HCEC 1CT (cell line): ENCODE data around the gene OR10P1.

Source experiments
- DNase-seq: peaks from one replicate; pipeline ENCODE4 v3.0.0-alpha.2; 2017

OR10P1 gene

GRCh38 chr12:55686366-55687010 is 49.8 kb downstream of the OR10P1 start:
- DNase-seq: no peak
